Measurements from ENCODE around the gene BRAF.
"Not testable (repeated sequence)": the region's sequence is repeated elsewhere in the genome, so short reads cannot be mapped to it uniquely, and the experiment has no call there.

BRAF gene

GRCh38 chr7:140752533-140752932 is 172.2 kb downstream of the BRAF start:
- H3K4me3 ChIP-seq (ENCODE audit: low read length): no peak overlapping the region
- TF ChIP-seq, protein P1, sequence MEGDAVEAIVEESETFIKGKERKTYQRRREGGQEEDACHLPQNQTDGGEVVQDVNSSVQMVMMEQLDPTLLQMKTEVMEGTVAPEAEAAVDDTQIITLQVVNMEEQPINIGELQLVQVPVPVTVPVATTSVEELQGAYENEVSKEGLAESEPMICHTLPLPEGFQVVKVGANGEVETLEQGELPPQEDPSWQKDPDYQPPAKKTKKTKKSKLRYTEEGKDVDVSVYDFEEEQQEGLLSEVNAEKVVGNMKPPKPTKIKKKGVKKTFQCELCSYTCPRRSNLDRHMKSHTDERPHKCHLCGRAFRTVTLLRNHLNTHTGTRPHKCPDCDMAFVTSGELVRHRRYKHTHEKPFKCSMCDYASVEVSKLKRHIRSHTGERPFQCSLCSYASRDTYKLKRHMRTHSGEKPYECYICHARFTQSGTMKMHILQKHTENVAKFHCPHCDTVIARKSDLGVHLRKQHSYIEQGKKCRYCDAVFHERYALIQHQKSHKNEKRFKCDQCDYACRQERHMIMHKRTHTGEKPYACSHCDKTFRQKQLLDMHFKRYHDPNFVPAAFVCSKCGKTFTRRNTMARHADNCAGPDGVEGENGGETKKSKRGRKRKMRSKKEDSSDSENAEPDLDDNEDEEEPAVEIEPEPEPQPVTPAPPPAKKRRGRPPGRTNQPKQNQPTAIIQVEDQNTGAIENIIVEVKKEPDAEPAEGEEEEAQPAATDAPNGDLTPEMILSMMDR (IDR thresholded peaks at IDR 0.05; ENCODE audit: insufficient read depth, low read depth, low read length, missing control alignments): no peak

DNA sequence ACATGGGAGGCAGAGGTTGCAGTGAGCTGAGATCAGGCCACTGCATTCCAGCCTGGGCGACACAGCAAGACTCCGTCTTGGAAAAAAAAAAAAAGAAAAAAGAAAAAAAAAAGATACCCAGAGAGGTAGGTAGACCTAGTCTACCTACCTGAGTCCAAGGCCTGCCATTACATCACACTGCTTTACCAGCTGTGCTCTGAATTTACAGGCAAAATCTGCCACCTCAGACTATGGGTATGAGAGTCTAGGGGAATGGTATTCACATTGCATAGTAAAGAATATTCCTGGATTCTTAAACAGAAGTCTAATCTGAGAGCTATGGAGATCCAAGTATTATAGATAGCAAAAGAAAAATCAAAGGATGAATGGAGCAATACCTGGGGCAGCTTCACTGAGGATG is 178.0 kb downstream of the BRAF start:
- DNase-seq (ENCODE audit: low read depth): no peak
- TF ChIP-seq, protein P1 (IDR thresholded peaks at IDR 0.05; ENCODE audit: insufficient read depth, low read depth, low read length, missing control alignments): no peak
- no peak overlapping the region for H3K4me3 ChIP-seq (ENCODE audit: low read length)

More at GRCh38 chr7:140752533-140752932, 172.2 kb downstream of the BRAF start:
- no peak for DNase-seq (ENCODE audit: low read depth)

DNA sequence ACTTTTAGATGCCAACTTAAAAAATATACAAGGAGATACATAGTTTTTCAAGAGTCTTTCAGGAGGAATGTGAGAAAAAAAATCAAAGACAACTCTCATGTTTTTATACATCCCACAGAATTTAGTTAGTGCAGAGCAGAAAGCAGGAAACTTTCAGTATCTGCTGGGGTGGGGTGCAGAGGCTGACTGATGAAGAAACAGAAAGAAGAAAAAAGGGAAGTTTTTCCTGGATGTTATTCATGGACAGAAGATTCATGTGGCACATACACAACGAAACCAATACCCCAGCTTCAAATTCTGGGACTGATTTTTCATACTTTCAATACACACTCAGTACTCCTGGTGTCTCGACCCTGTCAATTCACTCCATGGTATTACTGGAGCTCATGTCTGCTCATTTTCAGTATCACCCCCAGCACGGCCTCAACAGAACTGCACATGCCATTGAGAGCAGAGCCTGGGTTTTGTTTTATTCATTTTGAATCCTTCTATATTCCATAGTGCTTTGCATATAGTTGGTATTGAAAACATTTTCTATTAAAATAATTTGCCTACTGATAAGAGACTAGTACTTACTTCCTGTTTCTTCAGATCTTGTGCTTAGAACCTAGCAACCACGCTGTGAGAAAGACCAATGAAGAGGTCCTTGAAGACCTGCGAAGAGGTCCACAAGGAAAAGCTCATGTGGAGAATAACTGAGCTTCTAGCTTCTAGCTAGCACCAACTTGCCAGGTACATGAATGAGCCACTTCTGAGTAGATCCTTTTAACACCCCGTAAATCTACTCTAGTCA is 179.3 kb downstream of the BRAF start:
- no peak for DNase-seq (ENCODE audit: low read depth)
- TF ChIP-seq, protein P1 (IDR thresholded peaks at IDR 0.05; ENCODE audit: insufficient read depth, low read depth, low read length, missing control alignments): no peak
- no peak overlapping the region for H3K4me3 ChIP-seq (ENCODE audit: low read length)

- TF ChIP-seq, protein P1 (IDR thresholded peaks at IDR 0.05; ENCODE audit: insufficient read depth, low read depth, low read length, missing control alignments): no peak
- no peak for DNase-seq (ENCODE audit: low read depth)
- H3K4me3 ChIP-seq (ENCODE audit: low read length): no peak overlapping the region
These were observed 180.7 kb downstream of the BRAF start for GRCh38 chr7:140744005-140744404.

GRCh38 chr7:140743255-140743654 is 181.5 kb downstream of the BRAF start:
- H3K4me3 ChIP-seq (ENCODE audit: low read length); DNase-seq (ENCODE audit: low read depth): not testable (repeated sequence)

DNA sequence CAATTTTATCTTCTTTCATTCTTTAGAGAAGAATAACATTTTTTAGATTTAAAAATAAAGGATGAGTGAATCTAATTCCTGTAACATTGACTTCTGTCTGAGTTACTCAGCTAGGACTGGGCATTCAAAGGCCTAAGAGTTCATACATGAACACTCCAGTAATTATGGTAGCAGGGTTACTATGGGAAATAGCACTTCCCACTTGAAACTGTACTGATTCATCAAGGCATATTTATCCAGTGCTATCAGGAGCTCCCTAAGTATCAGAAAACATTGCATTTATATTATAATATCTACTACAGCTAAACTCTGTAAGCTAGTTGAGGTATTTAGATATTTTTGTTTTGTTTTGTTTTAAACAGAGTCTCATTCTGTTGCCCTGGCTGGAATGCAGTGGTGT is 186.4 kb downstream of the BRAF start:
- H3K4me3 ChIP-seq (ENCODE audit: low read length): no peak overlapping the region
- no peak for DNase-seq (ENCODE audit: low read depth)
- TF ChIP-seq, protein P1 (IDR thresholded peaks at IDR 0.05; ENCODE audit: insufficient read depth, low read depth, low read length, missing control alignments): no peak

DNA sequence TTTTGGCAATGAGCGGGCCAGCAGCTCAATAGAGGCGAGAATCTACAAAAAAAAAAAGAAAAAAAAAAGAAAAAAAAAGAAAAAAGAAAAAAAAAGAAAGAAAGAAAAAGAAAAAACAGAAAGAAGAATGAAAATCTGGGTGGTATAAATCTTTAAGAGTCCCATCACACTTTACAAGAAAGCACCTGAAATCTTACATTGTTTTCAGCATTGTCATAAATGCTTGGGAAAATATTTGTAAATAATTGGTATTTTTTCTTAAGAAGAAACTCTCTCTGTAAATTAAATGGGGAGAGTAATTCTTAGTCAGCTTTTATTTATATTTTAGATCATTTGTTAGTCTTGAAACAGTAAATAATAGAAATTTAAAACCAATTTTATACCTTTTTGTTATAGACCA is 190.0 kb downstream of the BRAF start:
- no peak for DNase-seq (ENCODE audit: low read depth)
- TF ChIP-seq, protein P1 (IDR thresholded peaks at IDR 0.05; ENCODE audit: insufficient read depth, low read depth, low read length, missing control alignments): no peak
- no peak overlapping the region for H3K4me3 ChIP-seq (ENCODE audit: low read length)
